ENCODE measurements around the gene HEATR1.

HEATR1 gene

GRCh38 chr1:236636017-236636416 lies 31.7 kb upstream of the HEATR1 start:
- DNase-seq (ENCODE audit: low read depth), result no peak
- TF ChIP-seq CTCF (IDR thresholded peaks at IDR 0.05; ENCODE audit: control insufficient read depth, extremely low read depth, insufficient read depth), result no peak
- H3K4me3 ChIP-seq (ENCODE audit: low read depth, low read length), result no peak overlapping the region

GRCh38 chr1:236627727-236628408 lies 23.6 kb upstream of the HEATR1 start:
- no peak for TF ChIP-seq CTCF (IDR thresholded peaks at IDR 0.05; ENCODE audit: control insufficient read depth, extremely low read depth, insufficient read depth)
- H3K4me3 ChIP-seq (ENCODE audit: low read depth, low read length), result no peak overlapping the region
- DNase-seq (ENCODE audit: low read depth), result no peak

- no peak for DNase-seq (ENCODE audit: low read depth)
- no peak overlapping the region for H3K4me3 ChIP-seq (ENCODE audit: low read depth, low read length)
- TF ChIP-seq CTCF (IDR thresholded peaks at IDR 0.05; ENCODE audit: control insufficient read depth, extremely low read depth, insufficient read depth), result no peak
Observed at GRCh38 chr1:236623371-236624166, 19.3 kb upstream of the HEATR1 start.

GRCh38 chr1:236622407-236622806 lies 18.1 kb upstream of the HEATR1 start:
- DNase-seq (ENCODE audit: low read depth), result no peak
- no peak for TF ChIP-seq CTCF (IDR thresholded peaks at IDR 0.05; ENCODE audit: control insufficient read depth, extremely low read depth, insufficient read depth)
- H3K4me3 ChIP-seq (ENCODE audit: low read depth, low read length), result no peak overlapping the region

- TF ChIP-seq CTCF (IDR thresholded peaks at IDR 0.05; ENCODE audit: control insufficient read depth, extremely low read depth, insufficient read depth), result no peak
- DNase-seq (ENCODE audit: low read depth), result no peak
- no peak overlapping the region for H3K4me3 ChIP-seq (ENCODE audit: low read depth, low read length)
Observed at GRCh38 chr1:236619398-236619797, 15.1 kb upstream of the HEATR1 start.

- TF ChIP-seq CTCF (IDR thresholded peaks at IDR 0.05; ENCODE audit: control insufficient read depth, extremely low read depth, insufficient read depth), result no peak
- DNase-seq (ENCODE audit: low read depth), result no peak
- no peak overlapping the region for H3K4me3 ChIP-seq (ENCODE audit: low read depth, low read length)
Observed at GRCh38 chr1:236618507-236618906, 14.2 kb upstream of the HEATR1 start.
